CD1c-positive myeloid dendritic cell (primary cell): ENCODE measurements around the gene IFNA2.
"Not testable (repeated sequence)": the region's sequence is repeated elsewhere in the genome, so short reads cannot be mapped to it uniquely, and the experiment has no call there.

Experiments
- DNase-seq: peaks from one replicate; pipeline ENCODE4 v3.0.0-alpha.2; 2016; ENCODE audit errors: extremely low spot score

The IFNA2 gene

DNA sequence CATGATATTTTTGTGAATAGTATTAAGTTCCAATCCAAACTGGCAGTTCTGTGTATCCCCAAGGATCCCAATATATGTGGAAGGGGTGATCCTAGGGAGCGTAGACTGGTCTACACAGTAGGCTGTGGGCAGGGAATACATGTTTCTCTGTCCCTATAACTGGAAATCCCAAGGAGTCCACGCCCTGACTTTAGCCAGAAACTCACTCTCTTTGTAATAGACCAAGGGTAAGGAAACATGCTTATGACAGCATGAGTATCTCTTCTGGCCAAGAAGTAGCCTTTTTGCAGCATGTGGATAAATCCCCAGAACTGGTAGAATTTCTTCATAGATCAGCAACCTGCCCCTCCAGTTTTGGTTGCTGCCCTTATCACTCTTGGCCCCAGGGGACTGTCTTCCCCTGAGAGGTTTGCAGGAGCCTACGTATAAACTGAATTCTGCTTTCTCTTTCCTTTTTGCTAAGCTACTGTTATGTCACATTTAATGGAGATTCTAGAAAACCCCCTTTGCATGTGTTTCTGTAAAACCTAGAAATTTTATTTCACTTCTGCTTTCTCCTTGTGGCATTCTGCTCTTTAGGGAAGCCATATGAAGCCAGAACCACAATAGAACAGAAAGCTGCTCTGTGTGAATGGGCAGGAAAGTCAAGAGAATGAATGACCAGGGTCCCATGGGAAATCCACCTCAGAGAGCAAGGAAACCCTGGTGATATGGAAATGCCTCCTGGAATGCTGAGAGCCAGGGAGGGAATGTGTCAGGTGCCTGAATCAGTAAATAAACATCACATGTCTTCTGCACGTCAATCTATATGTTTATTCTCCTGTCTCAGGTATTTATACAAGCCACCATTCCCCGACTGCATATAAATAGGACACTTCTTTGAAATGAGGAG is 3.5 kb downstream of the IFNA2 start:
- peak; percentile 80 for DNase-seq

DNA sequence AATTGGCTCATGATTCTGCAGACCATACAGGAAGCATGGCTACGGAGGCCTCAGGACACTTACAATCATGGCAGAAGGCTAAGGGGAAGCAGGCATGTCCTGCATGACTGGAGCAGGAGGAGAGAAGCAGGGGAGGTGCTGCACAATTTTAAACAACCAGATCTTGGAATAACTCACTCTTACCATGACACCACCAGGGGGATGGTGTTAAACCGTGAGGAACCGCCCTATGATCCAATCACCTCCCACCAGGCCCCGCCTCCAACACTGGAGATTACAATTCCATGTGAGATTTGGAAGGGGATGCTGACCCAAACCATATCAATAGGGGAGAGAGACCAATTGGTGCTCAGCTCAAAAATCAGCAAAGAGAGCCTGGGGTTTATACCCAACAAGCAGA is 13.7 kb downstream of the IFNA2 start:
- not testable (repeated sequence) for DNase-seq

DNA sequence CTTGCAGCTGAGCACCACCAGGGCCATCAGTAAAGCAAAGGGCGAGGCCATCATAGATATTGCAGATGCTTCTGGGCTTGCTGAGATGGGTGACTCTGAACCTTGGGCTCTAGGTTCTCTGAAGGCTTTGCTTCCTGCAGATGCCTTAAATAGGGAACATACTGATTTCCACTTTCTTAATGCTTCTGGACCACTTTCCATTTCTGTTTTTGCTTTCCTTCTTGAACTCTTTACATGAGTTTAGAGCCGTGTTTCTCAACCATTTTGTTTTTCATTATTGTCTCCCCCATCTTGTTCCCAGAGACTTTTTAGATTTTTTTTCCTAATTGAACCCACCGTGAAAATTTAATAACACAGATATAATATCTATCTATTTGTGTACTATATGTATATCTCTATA is 17.2 kb downstream of the IFNA2 start, which contains the start of gene IFNA13:
Gene IFNA13, minus strand, starts transcription at position 101 of the 400 bp plus-strand sequence. Its CDS starts 47 bp downstream, at position 54.
- DNase-seq: no peak

DNA sequence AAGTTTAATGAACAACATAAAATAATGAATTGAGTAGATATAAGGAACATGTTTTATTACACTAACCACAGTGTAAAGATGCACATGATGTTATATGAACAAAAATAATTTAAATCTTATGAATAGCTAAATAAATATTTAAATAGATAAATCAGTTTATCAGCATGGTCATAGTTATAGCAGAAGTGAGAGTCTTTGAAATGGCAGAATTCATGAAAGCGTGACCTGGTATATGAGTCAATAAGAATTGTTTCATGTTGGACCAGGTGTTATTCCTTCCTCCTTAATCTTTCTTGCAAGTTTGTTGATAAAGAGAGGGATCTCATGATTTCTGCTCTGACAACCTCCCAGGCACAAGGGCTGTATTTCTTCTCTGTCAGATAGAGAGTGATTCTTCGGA is 18.0 kb downstream of the IFNA2 start:
- DNase-seq: not testable (repeated sequence)

DNA sequence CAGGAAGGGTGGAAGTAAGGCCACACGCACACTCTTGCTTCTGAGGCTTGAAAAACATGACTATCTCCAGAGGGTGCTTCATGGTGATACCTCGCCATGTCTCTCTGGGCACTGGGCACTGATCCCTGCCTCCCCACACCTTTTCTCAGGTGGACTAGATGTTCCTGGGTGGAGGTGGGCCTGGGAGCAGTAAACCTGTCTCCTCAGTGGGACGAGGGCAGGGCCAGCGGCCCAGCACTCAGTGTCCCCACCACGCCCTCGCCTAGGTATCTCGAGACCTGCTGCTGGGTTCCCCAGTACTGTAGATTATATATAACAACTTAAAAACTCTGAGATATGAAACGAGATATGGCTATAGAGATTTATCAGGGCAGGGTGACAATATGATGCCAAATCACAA is 22.9 kb downstream of the IFNA2 start:
- DNase-seq: no peak

DNA sequence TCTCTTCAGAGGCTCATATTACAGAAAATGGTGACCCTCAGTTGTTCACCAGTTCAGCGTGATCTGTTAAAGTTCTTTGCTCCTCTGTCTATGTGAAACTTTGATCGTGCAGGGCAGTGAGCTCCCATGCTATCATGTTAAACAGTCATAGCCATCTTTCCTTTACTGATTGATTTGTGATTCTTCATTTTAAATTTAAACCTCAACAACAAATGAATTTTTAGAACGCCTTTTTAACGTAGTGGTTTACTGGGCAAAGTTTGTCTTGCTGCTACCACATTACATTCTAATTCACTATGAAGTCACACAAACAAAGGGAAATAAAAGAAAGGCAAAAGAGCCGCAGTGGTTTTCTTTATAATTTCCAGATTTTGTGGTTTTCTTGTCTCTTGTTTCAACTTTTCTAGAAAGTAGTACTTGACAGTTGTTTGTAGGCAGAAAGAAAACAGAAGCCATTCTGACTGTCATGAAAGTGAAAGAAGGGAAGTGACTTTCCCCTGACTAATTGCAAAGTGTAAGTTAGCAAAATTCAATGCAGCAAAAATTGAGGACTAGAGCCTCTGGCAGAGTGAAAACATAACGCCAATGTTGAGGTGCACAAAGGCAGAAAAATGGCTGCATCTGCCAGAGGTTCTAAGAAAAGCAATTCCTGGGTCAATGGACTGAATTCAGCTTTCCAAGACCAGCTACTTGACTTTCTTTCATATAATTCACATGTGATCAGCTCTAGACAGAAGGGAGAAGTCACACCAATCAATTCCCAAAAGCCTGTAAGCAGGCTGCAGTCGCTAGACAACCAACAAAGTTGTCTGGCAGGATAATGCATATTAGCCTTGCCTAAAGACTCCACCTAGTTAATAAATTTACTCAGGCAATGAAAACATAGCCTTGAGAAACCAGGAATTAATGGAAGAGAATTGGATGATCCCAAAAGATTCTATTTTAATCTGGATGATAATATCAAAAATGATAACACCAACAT is 27.4 kb downstream of the IFNA2 start:
- DNase-seq: peak; percentile 42

DNA sequence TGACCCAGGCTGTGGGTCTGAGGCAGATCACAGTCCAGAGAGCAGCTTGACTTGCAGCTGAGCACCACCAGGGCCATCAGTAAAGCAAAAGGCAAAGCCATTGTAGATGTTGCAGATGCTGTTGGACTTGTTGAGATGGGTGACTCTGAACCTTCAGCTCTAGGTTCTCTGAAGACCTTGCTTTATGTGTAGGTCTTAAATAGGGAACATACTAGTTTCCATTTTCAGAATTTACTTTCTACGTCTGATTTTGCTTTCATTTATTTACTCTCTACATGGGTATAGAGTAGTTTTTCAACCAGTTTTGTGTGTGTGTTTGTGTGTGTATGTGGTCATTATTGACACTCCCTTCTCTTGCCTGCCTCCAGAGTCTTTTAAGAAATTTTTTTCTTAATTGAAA is 34.4 kb downstream of the IFNA2 start, which contains the start of gene IFNA6:
Gene IFNA6, minus strand, starts transcription at position 101 of the 400 bp plus-strand sequence. Its CDS starts 0 bp downstream, at position 101.
- DNase-seq: no peak

DNA sequence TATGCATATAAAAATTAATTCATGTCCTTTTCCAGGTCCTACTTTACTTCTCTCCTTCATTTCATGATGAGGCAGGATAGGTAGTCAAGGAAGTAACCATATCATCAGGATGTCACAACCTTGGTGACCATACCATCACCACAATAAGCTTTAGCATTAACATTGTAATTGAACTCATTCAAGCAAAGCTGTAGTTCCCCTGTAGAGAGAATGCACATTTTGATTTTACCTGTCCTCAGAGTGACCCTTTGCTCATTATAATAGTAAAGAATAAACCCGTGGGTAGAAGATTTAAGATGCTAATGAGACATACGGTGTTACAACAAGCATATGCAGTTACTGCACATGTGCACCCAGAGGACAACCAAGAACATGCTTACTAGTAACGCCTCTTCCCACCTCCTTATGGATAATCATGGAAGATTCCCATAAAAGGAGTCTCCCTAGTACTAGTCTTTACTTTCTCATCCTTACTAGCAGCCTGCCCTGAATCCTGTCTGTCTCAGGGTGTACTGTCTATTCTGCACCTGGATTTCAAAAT is 36.7 kb downstream of the IFNA2 start:
- no peak for DNase-seq

DNA sequence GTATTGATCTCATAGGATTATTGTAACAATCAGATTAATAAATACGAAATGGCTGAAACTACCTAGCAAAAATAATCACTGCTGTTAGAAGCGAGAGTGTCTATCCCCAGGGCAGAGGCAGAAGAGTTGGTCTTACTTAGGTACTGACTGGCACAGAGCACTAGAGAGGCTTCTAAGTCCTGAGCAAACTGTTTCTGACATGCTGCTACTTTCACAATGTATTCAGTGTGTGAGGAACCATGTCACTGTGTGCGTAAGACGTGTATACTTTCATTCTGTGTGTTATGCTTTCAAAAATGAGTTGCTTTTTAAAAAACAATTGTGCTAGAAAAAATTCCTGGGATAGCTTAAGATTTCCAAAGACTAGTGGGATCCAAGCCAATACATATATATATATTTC is 44.5 kb downstream of the IFNA2 start:
- no peak for DNase-seq

DNA sequence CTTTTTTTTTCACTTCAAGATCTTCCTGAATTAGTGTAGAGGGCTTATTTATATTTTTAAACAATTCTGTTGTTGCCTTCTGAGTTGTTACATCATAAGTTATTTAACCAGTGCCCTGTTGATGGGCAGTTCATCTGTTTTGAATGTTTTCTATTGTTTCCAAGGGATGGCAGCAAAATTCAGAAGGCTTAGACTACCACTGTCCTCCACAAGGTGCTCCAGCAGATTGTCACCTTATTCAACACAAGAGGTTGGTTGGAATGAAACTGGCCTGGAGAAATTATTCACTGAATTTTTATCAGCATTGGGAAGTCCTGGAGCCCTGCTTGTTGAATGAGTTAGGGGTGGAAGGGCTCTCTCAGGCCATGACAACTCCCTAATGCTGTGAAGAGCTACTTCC is 48.7 kb downstream of the IFNA2 start:
- no peak for DNase-seq

DNA sequence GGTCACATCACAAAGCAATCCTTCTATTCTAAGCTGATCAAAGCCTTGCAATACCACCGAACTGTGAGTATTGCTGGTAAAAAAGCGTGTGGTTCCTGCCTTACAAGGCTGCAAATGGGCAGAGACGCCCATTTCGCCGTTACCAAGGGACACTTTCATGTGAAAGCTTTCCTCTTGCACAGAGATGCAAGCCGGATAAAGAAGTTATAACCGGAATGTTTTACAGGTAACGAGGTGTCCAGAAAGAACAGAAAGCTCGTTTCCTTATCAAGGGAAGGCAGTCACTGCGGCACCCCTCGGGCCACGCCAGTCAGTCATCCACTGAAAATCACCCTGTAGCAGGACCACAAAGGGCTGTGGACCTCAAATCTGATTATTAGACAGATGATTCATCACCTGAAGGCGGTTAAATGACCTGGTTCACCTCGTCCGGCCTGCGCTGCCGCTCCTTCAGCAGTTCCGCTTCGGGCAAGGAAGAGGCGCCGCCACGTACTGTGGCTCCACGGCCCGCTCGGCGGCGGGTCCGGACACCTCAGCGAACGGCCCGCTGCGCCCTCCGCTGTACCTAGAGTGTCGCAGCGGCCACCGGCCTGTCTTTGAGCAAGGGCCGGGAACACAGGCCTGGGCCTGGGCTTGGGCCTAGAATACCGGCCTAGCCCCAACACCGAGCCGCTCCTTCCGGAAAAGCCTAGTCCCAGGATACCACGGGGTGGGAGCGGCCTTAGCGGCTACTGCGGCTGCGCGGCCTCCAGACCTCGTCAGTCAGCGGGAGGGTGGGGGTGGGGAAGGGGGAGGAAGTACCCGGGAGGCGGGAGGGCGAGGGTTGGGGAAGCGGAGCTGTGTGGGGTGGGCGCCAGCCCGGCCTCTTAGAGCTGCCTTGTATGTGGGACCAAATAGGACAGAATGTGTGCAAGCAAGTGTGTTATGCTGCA is 50.2 kb downstream of the IFNA2 start, which contains the start of gene KLHL9:
Gene KLHL9, minus strand, starts transcription at position 704 of the 932 bp plus-strand sequence. Its CDS starts 545 bp downstream, at position 159.
- peak; percentile 94 for DNase-seq
